ENCODE measurements around the gene CDC7. TPM values are rescaled to one million over a fixed set of nuclear protein-coding genes. Genes with fewer than 3 reads are reported as not detected.

The CDC7 gene
- total RNA-seq, 1 experiment from 2014 or later: 49.9 TPM

GRCh38 chr1:91502672-91503184 is 2.1 kb downstream of the CDC7 start (continued):
- no peak for TF ChIP-seq KAT7 (CRISPR knock-in tag; IDR thresholded peaks at IDR 0.05; ENCODE audit: borderline replicate concordance)

GRCh38 chr1:91503332-91503900 is 2.8 kb downstream of the CDC7 start:
- ATAC-seq (no peak), DNase-seq (ENCODE audit: low spot score) (no peak)
- POLR2A ChIA-PET: no interaction called here
- H3K9me3 Mint-ChIP-seq: no peaks in the 10 kb centered on the region
- CTCF ChIA-PET: no interaction called here
- H3K36me3 Mint-ChIP-seq: peaks cover 6% of the 10 kb centered on the region
- no peak overlapping the region for H3K27ac Mint-ChIP-seq
- no peak overlapping the region for H3K4me3 Mint-ChIP-seq
- TF ChIP-seq ZNF423 (CRISPR knock-in tag; IDR thresholded peaks at IDR 0.05): no peak
- TF ChIP-seq GTF2I (CRISPR knock-in tag; conservative IDR thresholded peaks at IDR 0.05): no peak
- peaks cover 34% of the 10 kb centered on the region for H3K4me1 Mint-ChIP-seq
- H3K27me3 Mint-ChIP-seq (ENCODE audit: low read depth): no peaks in the 10 kb centered on the region

DNA sequence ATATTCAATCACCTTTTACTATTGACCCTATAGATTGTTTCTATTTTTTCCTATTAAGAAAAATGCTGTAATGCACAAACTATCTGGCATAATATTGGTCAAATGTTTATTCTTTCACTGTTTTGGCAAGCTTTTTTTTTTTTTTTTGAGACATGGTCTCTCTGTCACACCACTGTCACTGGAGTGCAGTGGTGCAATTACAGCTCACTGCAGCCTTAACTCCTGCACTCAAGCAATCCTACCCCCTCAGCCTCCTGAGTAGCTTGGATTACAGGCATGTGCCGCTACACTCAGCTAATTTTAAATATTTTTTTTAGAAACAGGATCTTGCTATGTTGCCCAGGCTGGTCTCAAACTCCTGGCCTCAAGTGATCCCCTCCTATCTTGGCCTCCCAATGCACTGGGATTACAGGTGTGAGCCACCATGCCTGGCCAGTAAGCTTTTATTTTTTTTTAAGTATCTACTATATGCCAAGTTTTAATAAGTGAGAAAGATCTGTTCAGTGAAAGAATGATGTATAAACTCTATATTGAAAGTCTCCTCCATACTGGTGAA is 3.4 kb downstream of the CDC7 start:
- no peak for DNase-seq (ENCODE audit: low spot score)
- H3K9me3 Mint-ChIP-seq: no peaks in the 10 kb centered on the region
- H3K4me3 Mint-ChIP-seq: no peak overlapping the region
- H3K4me1 Mint-ChIP-seq: peaks cover 34% of the 10 kb centered on the region
- no peak overlapping the region for H3K27ac Mint-ChIP-seq
- POLR2A ChIA-PET: no interaction called here
- H3K27me3 Mint-ChIP-seq (ENCODE audit: low read depth): no peaks in the 10 kb centered on the region
- peaks cover 12% of the 10 kb centered on the region for H3K36me3 Mint-ChIP-seq
- no peak for ATAC-seq
- TF ChIP-seq SMAD4 (CRISPR knock-in tag; IDR thresholded peaks at IDR 0.05) (no peak), ZNF121 (CRISPR knock-in tag; IDR thresholded peaks at IDR 0.05) (0 out of 2 replicates have a peak, but pooled peaks have one; percentile 12)
- CTCF ChIA-PET: no interaction called here

DNA sequence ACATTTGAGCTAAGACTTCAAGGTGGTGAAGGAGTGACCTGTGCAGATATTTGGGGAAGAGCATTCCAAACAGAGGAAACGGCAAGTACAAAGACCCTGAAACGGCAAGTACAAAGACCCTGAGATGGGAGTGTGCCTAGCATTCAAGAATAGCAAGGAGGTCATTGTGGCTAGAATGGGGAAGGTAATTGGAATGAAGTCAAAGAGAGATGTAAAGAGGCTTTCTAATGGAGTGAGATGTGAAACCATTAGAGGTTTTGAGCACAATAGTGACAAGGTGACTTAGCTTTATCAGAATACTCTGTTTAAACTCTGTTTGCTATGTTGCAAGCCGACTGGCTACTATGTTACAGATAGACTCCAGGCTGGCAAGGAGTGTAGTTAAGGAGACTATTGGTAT is 4.4 kb downstream of the CDC7 start:
- H3K9me3 Mint-ChIP-seq: no peaks in the 10 kb centered on the region
- TF ChIP-seq, protein P1, sequence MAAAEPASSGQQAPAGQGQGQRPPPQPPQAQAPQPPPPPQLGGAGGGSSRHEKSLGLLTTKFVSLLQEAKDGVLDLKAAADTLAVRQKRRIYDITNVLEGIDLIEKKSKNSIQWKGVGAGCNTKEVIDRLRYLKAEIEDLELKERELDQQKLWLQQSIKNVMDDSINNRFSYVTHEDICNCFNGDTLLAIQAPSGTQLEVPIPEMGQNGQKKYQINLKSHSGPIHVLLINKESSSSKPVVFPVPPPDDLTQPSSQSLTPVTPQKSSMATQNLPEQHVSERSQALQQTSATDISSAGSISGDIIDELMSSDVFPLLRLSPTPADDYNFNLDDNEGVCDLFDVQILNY (CRISPR knock-in tag; IDR thresholded peaks at IDR 0.05): no peak
- TF ChIP-seq, protein P2, sequence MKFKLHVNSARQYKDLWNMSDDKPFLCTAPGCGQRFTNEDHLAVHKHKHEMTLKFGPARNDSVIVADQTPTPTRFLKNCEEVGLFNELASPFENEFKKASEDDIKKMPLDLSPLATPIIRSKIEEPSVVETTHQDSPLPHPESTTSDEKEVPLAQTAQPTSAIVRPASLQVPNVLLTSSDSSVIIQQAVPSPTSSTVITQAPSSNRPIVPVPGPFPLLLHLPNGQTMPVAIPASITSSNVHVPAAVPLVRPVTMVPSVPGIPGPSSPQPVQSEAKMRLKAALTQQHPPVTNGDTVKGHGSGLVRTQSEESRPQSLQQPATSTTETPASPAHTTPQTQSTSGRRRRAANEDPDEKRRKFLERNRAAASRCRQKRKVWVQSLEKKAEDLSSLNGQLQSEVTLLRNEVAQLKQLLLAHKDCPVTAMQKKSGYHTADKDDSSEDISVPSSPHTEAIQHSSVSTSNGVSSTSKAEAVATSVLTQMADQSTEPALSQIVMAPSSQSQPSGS (CRISPR knock-in tag; IDR thresholded peaks at IDR 0.05; ENCODE audit: borderline replicate concordance, low read depth): no peak
- TF ChIP-seq, protein P3, sequence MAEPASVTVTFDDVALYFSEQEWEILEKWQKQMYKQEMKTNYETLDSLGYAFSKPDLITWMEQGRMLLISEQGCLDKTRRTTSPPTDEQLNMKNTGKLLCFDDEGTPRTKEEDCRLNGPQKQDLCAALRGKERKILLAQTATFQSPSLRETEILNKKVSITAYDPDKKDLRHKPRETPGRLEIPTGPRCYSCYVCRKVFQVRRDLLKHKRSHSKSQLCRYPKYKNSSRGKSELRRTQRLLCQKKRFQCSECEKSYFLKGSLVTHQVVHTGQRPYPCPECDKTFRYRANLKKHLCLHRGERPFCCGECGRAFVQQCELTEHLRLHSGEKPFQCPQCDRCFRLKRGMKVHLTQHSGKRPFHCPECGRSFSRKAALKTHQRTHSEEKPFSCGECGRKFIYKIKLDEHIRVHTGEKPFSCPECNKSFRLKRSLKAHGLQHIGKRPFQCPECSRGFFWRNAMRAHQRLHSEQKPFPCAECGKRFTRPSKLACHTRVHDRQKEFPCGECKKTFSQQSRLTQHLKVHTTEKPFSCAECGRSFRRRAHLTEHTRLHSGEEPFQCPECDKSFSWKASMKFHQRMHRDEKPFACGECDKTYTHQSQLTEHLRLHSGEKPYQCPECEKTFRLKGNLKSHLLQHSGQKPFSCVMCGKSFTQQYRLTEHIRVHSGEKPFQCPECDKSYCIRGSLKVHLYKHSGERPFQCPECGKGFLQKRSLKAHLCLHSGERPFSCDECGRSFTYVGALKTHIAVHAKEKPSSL (CRISPR knock-in tag; conservative IDR thresholded peaks at IDR 0.05): no peak
- TF ChIP-seq, protein P4, sequence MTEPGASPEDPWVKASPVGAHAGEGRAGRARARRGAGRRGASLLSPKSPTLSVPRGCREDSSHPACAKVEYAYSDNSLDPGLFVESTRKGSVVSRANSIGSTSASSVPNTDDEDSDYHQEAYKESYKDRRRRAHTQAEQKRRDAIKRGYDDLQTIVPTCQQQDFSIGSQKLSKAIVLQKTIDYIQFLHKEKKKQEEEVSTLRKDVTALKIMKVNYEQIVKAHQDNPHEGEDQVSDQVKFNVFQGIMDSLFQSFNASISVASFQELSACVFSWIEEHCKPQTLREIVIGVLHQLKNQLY (CRISPR knock-in tag; IDR thresholded peaks at IDR 0.05): no peak
- TF ChIP-seq ZNF423 (CRISPR knock-in tag; IDR thresholded peaks at IDR 0.05): no peak
- TF ChIP-seq, protein P5, sequence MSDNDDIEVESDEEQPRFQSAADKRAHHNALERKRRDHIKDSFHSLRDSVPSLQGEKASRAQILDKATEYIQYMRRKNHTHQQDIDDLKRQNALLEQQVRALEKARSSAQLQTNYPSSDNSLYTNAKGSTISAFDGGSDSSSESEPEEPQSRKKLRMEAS (CRISPR knock-in tag; IDR thresholded peaks at IDR 0.05): no peak

DNA sequence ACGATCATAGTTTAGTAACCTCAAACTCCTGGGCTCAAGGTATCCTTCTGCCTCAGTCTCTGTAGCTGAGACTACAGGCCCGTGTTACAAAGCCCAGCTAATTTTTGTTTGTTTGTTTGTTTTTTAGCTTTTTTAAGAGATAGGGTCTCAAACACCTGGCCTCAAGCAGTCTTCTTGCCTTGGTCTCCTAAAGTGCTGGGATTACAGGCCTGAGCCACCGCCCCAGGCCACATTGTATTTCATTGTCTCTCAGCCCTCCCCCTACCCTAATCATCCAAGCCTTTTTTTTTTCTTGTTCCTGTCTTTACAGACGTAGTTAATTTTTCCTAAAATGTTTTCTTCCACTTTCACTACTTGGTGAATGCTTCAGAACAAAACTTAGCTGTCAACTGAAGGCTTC is 5.4 kb downstream of the CDC7 start:
- DNase-seq (ENCODE audit: low spot score): no peak
- CTCF ChIA-PET: no interaction called here
- POLR2A ChIA-PET: no interaction called here
- no peak for ATAC-seq
- peaks cover 34% of the 10 kb centered on the region for H3K4me1 Mint-ChIP-seq
- no peaks in the 10 kb centered on the region for H3K27me3 Mint-ChIP-seq (ENCODE audit: low read depth)
- H3K27ac Mint-ChIP-seq: no peak overlapping the region; the same call in 1 of the 2 replicates
- no peaks in the 10 kb centered on the region for H3K9me3 Mint-ChIP-seq
- peaks cover 32% of the 10 kb centered on the region for H3K36me3 Mint-ChIP-seq
- H3K4me3 Mint-ChIP-seq: no peak overlapping the region
- no peak for TF ChIP-seq PRRX2 (CRISPR knock-in tag; IDR thresholded peaks at IDR 0.05)
- no peak for TF ChIP-seq MXD4 (CRISPR knock-in tag; IDR thresholded peaks at IDR 0.05; ENCODE audit: borderline replicate concordance)
- no peak for TF ChIP-seq GTF2I (CRISPR knock-in tag; conservative IDR thresholded peaks at IDR 0.05)
- no peak for TF ChIP-seq ZNF232 (CRISPR knock-in tag; IDR thresholded peaks at IDR 0.05)
- no peak for TF ChIP-seq ARID4B (CRISPR knock-in tag; IDR thresholded peaks at IDR 0.05; ENCODE audit: borderline replicate concordance)
- no peak for TF ChIP-seq NFE2L1 (CRISPR knock-in tag; IDR thresholded peaks at IDR 0.05)
- TF ChIP-seq EMX1 (CRISPR knock-in tag; IDR thresholded peaks at IDR 0.05): no peak
- no peak for TF ChIP-seq NR1H2 (CRISPR knock-in tag; IDR thresholded peaks at IDR 0.05)

More for the DNA sequence above, 4.4 kb downstream of the CDC7 start:
- H3K4me1 Mint-ChIP-seq: peaks cover 34% of the 10 kb centered on the region
- POLR2A ChIA-PET: no interaction called here
- peak overlapping the region; percentile 1 for H3K27ac Mint-ChIP-seq
- CTCF ChIA-PET: no interaction called here
- no peak for ATAC-seq
- H3K27me3 Mint-ChIP-seq (ENCODE audit: low read depth): no peaks in the 10 kb centered on the region
- no peak for DNase-seq (ENCODE audit: low spot score)
- H3K4me3 Mint-ChIP-seq: no peak overlapping the region
- H3K36me3 Mint-ChIP-seq: peaks cover 22% of the 10 kb centered on the region

Measured in WTC11 (cell line).